CD14-positive monocyte (primary cell): Measurements from ENCODE around the gene PIGR. TPM values are rescaled to one million over a fixed set of nuclear protein-coding genes. Genes with fewer than 3 reads are reported as not detected.

Source experiments
- DNase-seq, 3 donors: peaks; one replicate each; pipeline ENCODE4 v3.0.0-alpha.2; 2011 to 2022
- H2AFZ ChIP-seq: 2 replicates; pipeline ENCODE4 v1.6.0; 2012; ENCODE audit warnings: mild to moderate bottlenecking, low read depth, low read length, inconsistent platforms; ENCODE audit not compliant: insufficient read depth, poor library complexity, severe bottlenecking
- H3K27ac ChIP-seq, 2 donors: 1 replicate in 1 of 2; 2 replicates in 1 of 2; pipeline ENCODE4 v1.5.1; 2012 to 2013; ENCODE audit warnings: low read length in 2 of 2, control low read depth in 1 of 2, inconsistent platforms in 1 of 2, low read depth in 1 of 2, mild to moderate bottlenecking in 1 of 2
- H3K27me3 ChIP-seq, 2 donors: one replicate each; pipeline versions ENCODE4 v1.6.0 to v1.6.1; 2011 to 2013; ENCODE audit warnings: low read length in 2 of 2; ENCODE audit not compliant: control insufficient read depth in 2 of 2, insufficient read depth in 2 of 2
- H3K36me3 ChIP-seq, 2 donors: replicated peaks in 1 of 2; 1 replicate in 1 of 2; 2 replicates in 1 of 2; pipeline versions ENCODE4 v1.5.1 to v1.6.1; 2012 to 2013; ENCODE audit warnings: low read length in 2 of 2, control low read depth in 1 of 2, inconsistent platforms in 1 of 2, mild to moderate bottlenecking in 1 of 2; ENCODE audit not compliant: insufficient read depth in 2 of 2, control insufficient read depth in 1 of 2
- H3K4me1 ChIP-seq, 2 donors: 1 replicate in 1 of 2; 2 replicates in 1 of 2; pipeline versions ENCODE4 v1.5.1 to v1.6.1; 2012 to 2013; ENCODE audit warnings: low read length in 2 of 2, control low read depth in 1 of 2, inconsistent platforms in 1 of 2, mild to moderate bottlenecking in 1 of 2, moderate library complexity in 1 of 2; ENCODE audit not compliant: insufficient read depth in 2 of 2, control insufficient read depth in 1 of 2
- H3K4me2 ChIP-seq: replicated peaks from 2 replicates; pipeline ENCODE3; 2012; ENCODE audit warnings: low read length, moderate library complexity, mild to moderate bottlenecking; ENCODE audit not compliant: poor library complexity, severe bottlenecking; ENCODE audit errors: extremely low read depth
- H3K4me3 ChIP-seq, 3 experiments: fragments of 200-600 bp in 1 of 3; sonication (generic) in 1 of 3; replicated peaks in 1 of 3; 1 replicate in 2 of 3; 2 replicates in 1 of 3; pipeline ENCODE4 v1.5.1; 2011 to 2013; ENCODE audit warnings: low read length in 3 of 3, mild to moderate bottlenecking in 3 of 3, control low read depth in 2 of 3, low read depth in 2 of 3, inconsistent platforms in 1 of 3, moderate library complexity in 1 of 3
- H3K79me2 ChIP-seq: 2 replicates; pipeline ENCODE4 v1.6.0; 2012; ENCODE audit warnings: mild to moderate bottlenecking, control low read depth, inconsistent platforms, low read length, moderate library complexity; ENCODE audit not compliant: insufficient read depth
- H3K9ac ChIP-seq: 2 replicates; pipeline ENCODE4 v1.6.0; 2017; ENCODE audit warnings: low read length, mild to moderate bottlenecking; ENCODE audit not compliant: insufficient read depth, poor library complexity, severe bottlenecking
- H3K9me3 ChIP-seq, 2 donors: replicated peaks in 1 of 2; 1 replicate in 1 of 2; 2 replicates in 1 of 2; pipeline versions ENCODE4 v1.5.1 to v1.6.1; 2012 to 2013; ENCODE audit warnings: low read length in 2 of 2, control low read depth in 1 of 2; ENCODE audit not compliant: control insufficient read depth in 1 of 2, insufficient read depth in 1 of 2
- H4K20me1 ChIP-seq: 2 replicates; pipeline ENCODE4 v1.6.0; 2012; ENCODE audit warnings: mild to moderate bottlenecking, low read length, control low read depth, moderate library complexity; ENCODE audit not compliant: insufficient read depth
- H3K27ac Mint-ChIP-seq, 7 donors: one replicate each; pipeline ENCODE4 v1.8.0; 2020; ENCODE audit warnings: mild to moderate bottlenecking in 7 of 7, mixed read lengths in 7 of 7, moderate library complexity in 6 of 7, inconsistent platforms in 2 of 7
- H3K27me3 Mint-ChIP-seq, 3 donors: one replicate each; pipeline ENCODE4 v1.8.0; 2021 to 2022; ENCODE audit warnings: low read depth in 3 of 3, mild to moderate bottlenecking in 3 of 3, mixed read lengths in 3 of 3, moderate library complexity in 3 of 3, inconsistent platforms in 1 of 3
- H3K36me3 Mint-ChIP-seq, 2 donors: one replicate each; pipeline ENCODE4 v1.8.0; 2020; ENCODE audit warnings: mixed read lengths in 2 of 2, inconsistent platforms in 1 of 2, mild to moderate bottlenecking in 1 of 2
- H3K4me1 Mint-ChIP-seq: one replicate; pipeline ENCODE4 v1.8.0; 2020; ENCODE audit warnings: mild to moderate bottlenecking, mixed read lengths
- H3K4me3 Mint-ChIP-seq, 2 donors: one replicate each; pipeline ENCODE4 v1.8.0; 2020; ENCODE audit warnings: mild to moderate bottlenecking in 2 of 2, mixed read lengths in 2 of 2, moderate library complexity in 1 of 2
- H3K9me3 Mint-ChIP-seq, 7 donors: one replicate each; pipeline ENCODE4 v1.8.0; 2020 to 2022; ENCODE audit warnings: mixed read lengths in 7 of 7, mild to moderate bottlenecking in 6 of 7, moderate library complexity in 6 of 7, inconsistent platforms in 2 of 7
- CTCF ChIP-seq: fragments of 200-600 bp; IDR thresholded peaks from one replicate; pipeline ENCODE4 v1.8.0; 2022; ENCODE audit warnings: antibody characterized with exemption, mild to moderate bottlenecking
- WGBS: methylation state at CpG from one replicate; pipeline ENCODE4 v1.1.5; 2013; ENCODE audit warnings: missing lambda C conversion rate; ENCODE audit not compliant: insufficient coverage; 5-methylcytosine and 5-hydroxymethylcytosine counted together
- intact Hi-C, 2 donors: fragments of 100-400 bp; cut with micrococcal nuclease; formaldehyde crosslinking; loops; one replicate each; pipeline versions ENCODE4 v1.15.0 to v1.15.1; 2023
- polyA plus RNA-seq, 3 donors: library from polyadenylated mRNA; depleted of rRNA in 1 of 3; unstranded in 2 of 3; stranded (reverse) in 1 of 3; fragments of 300-500 nt in 2 of 3; fragments of >200 nt in 1 of 3; fragmentation: Illumina TruSeq in 2 of 3; gene quantifications; 1 replicate in 2 of 3; 2 replicates in 1 of 3; pipeline ENCODE4 v1.2.3, GENCODE V29; 2012 to 2021

Gene PIGR
- polyA plus RNA-seq, 3 donors = 0.01 TPM; not detected in 2

- no peaks in the 10 kb centered on the region for H3K79me2 ChIP-seq
- H3K27ac Mint-ChIP-seq = peak overlapping the region in 1 of 7 donors; percentile 16
- no peak overlapping the region for H3K9ac ChIP-seq
- H3K4me3 ChIP-seq = no peak overlapping the region
- H3K27ac ChIP-seq = no peak overlapping the region
- H3K4me2 ChIP-seq = no peak overlapping the region
- 100% methylated on average over 1 of the region's 8 CpGs for WGBS
- no peaks in the 10 kb centered on the region for H3K9me3 ChIP-seq
- H3K27me3 ChIP-seq = no peaks in the 10 kb centered on the region
- peaks cover 0 to 4% of the 10 kb centered on the region in 2 donors for H3K36me3 Mint-ChIP-seq
- H2AFZ ChIP-seq = no peak overlapping the region
- no peak overlapping the region for H3K4me3 Mint-ChIP-seq
- no peaks in the 10 kb centered on the region for H3K36me3 ChIP-seq
- no peak for TF ChIP-seq CTCF
- DNase-seq = no peak
- H3K27me3 Mint-ChIP-seq = peaks cover 6 to 9% (median 7%) of the 10 kb centered on the region in 3 donors
- intact Hi-C loops = no loop called here
- H3K9me3 Mint-ChIP-seq = peaks cover 0 to 6% (median 0%) of the 10 kb centered on the region in 7 donors
- H3K4me1 ChIP-seq = peaks cover 25 to 39% of the 10 kb centered on the region in 2 donors
- H3K4me1 Mint-ChIP-seq = peaks cover 35% of the 10 kb centered on the region
- no peaks in the 10 kb centered on the region for H4K20me1 ChIP-seq
These were observed 14.1 kb downstream of the PIGR start for GRCh38 chr1:206932177-206932576.

- intact Hi-C loops = no loop called here
- no peaks in the 10 kb centered on the region for H3K9me3 ChIP-seq
- no peaks in the 10 kb centered on the region for H3K79me2 ChIP-seq
These were observed 14.6 kb downstream of the PIGR start for GRCh38 chr1:206931709-206932108.

More at GRCh38 chr1:206931709-206932108, 14.6 kb downstream of the PIGR start:
- Mint-ChIP-seq H3K27ac (peak overlapping the region in 3 of 7 donors; percentile 16 to 91 (median 73)), H3K36me3 (peaks cover 0 to 4% of the 10 kb centered on the region in 2 donors), H3K4me3 (no peak overlapping the region), H3K27me3 (peaks cover 6 to 7% (median 7%) of the 10 kb centered on the region in 3 donors), H3K9me3 (peaks cover 0 to 6% (median 0%) of the 10 kb centered on the region in 7 donors), H3K4me1 (peaks cover 36% of the 10 kb centered on the region)
- no peak overlapping the region for H2AFZ ChIP-seq
- H3K27ac ChIP-seq = no peak overlapping the region
- TF ChIP-seq CTCF = no peak
- H3K36me3 ChIP-seq = no peaks in the 10 kb centered on the region
- no peak overlapping the region for H3K4me3 ChIP-seq
- peaks cover 27 to 43% of the 10 kb centered on the region in 2 donors for H3K4me1 ChIP-seq
- no peak overlapping the region for H3K4me2 ChIP-seq
- WGBS = 91% methylated on average over 4 of the region's 6 CpGs
- H3K27me3 ChIP-seq = no peaks in the 10 kb centered on the region
- no peak for DNase-seq
- no peaks in the 10 kb centered on the region for H4K20me1 ChIP-seq
- H3K9ac ChIP-seq = no peak overlapping the region
